BLaER1 (cell line): ENCODE measurements around the gene TWIST2.

ENCODE experiments used
- H3K27ac ChIP-seq: shearing (Covaris generic); formaldehyde crosslinking; 2 replicates; pipeline ENCODE4 v1.8.1; 2022
- H3K27me3 ChIP-seq: shearing (Covaris generic); formaldehyde crosslinking; 2 replicates; pipeline ENCODE4 v1.8.1; 2022
- H3K36me3 ChIP-seq: shearing (Covaris generic); formaldehyde crosslinking; 2 replicates; pipeline ENCODE4 v1.8.1; 2022
- H3K4me1 ChIP-seq: shearing (Covaris generic); formaldehyde crosslinking; 2 replicates; pipeline ENCODE4 v1.8.1; 2022
- H3K4me2 ChIP-seq: shearing (Covaris generic); formaldehyde crosslinking; 2 replicates; pipeline ENCODE4 v1.8.1; 2022
- H3K4me3 ChIP-seq: shearing (Covaris generic); formaldehyde crosslinking; 2 replicates; pipeline ENCODE4 v1.8.1; 2022
- H3K9ac ChIP-seq: shearing (Covaris generic); formaldehyde crosslinking; 2 replicates; pipeline ENCODE4 v1.8.1; 2022
- H3K9me3 ChIP-seq: shearing (Covaris generic); formaldehyde crosslinking; 2 replicates; pipeline ENCODE4 v1.8.1; 2022
- H4K20me1 ChIP-seq: shearing (Covaris generic); formaldehyde crosslinking; 2 replicates; pipeline ENCODE4 v1.8.1; 2022
- Cebpa-rat ChIP-seq: shearing (Covaris generic); IDR thresholded peaks from 2 replicates; pipeline ENCODE4 v1.8.1; 2022

Gene TWIST2

DNA sequence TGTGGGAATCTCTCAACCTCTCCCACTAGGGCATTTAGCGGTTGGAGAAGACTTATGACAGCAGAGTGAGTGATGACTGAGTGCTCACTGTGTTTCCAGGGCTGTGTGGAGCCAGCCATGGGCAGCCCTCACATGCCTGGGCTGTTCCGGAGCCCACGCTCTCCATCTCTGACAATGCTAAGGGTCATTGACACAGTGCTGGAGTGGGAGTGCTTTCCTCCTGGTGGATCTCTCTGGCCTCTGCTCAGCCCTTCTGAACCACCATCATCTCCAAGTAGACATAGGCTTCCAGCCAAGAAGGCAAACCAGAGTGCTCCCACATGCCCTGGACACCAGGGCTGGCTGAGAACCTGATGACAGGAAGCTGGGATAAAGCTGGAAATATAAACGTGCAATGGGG lies 33.1 kb upstream of the TWIST2 start:
- no peaks in the 10 kb centered on the region for H4K20me1 ChIP-seq
- TF ChIP-seq Cebpa-rat = no peak
- H3K27me3 ChIP-seq = no peaks in the 10 kb centered on the region
- no peak overlapping the region for H3K27ac ChIP-seq
- H3K4me3 ChIP-seq = no peak overlapping the region
- H3K36me3 ChIP-seq = no peaks in the 10 kb centered on the region
- peaks cover 29% of the 10 kb centered on the region for H3K4me1 ChIP-seq
- H3K9me3 ChIP-seq = peaks cover 7% of the 10 kb centered on the region; the same call in 1 of the 2 replicates
- no peak overlapping the region for H3K4me2 ChIP-seq
- H3K9ac ChIP-seq = no peak overlapping the region

DNA sequence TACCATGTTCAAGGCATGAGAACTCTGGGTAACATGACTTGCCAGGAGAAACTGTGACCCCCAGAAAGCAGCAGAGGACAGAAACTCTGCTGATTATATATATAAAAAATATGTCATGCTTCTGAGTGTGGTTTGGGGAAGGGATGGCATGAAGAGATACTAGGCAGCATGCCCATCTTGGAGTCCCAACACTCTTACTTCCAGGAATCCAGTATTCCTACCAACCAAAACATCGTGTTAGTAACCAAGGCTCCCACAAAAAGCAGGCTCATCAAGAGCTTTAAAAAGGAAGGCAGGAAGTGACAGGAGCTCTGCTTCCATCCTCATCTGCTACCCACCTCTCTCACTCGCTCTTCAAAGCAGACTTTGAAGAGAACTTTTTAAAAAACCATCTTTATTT lies 31.6 kb upstream of the TWIST2 start:
- Histone ChIP-seq H3K36me3 (no peaks in the 10 kb centered on the region), H3K4me3 (no peak overlapping the region), H3K27me3 (no peaks in the 10 kb centered on the region), H4K20me1 (no peaks in the 10 kb centered on the region), H3K9ac (no peak overlapping the region), H3K4me2 (no peak overlapping the region), H3K4me1 (peaks cover 29% of the 10 kb centered on the region), H3K27ac (no peak overlapping the region), H3K9me3 (0 out of 2 replicates have a peak, but pooled peaks cover under 1% of the 10 kb centered on the region)
- TF ChIP-seq Cebpa-rat = no peak

DNA sequence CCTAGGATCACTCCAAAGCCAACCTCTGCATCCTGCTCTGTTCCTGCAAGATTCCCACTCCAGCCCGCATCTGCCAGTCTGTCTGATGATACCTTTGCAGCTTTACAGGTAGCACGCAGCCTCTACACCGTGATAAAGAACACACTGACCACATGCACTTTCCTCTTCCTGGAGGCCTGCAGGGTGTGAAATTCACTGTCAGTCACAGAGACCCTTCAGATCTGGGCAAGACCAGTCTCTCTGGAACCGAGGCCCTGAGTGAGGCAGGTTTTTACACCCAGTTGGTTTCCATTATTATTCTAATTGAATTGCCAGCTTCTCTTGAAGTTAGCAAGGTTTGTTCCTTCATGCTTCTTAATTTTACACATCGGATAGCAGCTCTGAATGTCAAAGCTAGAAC lies 30.5 kb upstream of the TWIST2 start:
- H3K4me2 ChIP-seq = no peak overlapping the region
- H3K4me1 ChIP-seq = peaks cover 23% of the 10 kb centered on the region
- no peaks in the 10 kb centered on the region for H4K20me1 ChIP-seq
- H3K27me3 ChIP-seq = no peaks in the 10 kb centered on the region
- no peaks in the 10 kb centered on the region for H3K36me3 ChIP-seq
- no peak for TF ChIP-seq Cebpa-rat
- no peak overlapping the region for H3K4me3 ChIP-seq
- peaks cover 12% of the 10 kb centered on the region for H3K9me3 ChIP-seq
- no peak overlapping the region for H3K9ac ChIP-seq
- H3K27ac ChIP-seq = no peak overlapping the region

DNA sequence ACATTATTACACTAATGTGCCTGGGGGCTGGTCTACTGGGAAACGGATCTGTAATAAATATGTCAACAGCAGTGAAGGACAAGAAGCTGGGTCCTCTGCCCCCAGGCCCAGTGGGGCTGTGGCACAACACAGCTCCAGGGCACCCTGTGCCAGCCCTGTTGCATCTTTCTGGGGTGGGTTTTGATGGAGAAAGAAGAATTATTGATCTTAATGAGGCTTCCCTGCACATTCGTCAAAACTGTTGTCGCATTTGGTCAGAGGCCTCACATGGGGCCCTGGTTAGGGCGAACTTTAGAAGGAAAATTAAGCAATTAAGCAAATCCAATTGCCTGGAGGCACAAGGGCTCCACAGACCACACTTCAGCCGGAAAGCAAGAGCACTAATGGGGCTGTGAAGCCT lies 30.0 kb upstream of the TWIST2 start:
- Histone ChIP-seq H3K4me1 (peaks cover 21% of the 10 kb centered on the region), H3K4me3 (no peak overlapping the region), H3K36me3 (no peaks in the 10 kb centered on the region), H3K27ac (no peak overlapping the region), H4K20me1 (no peaks in the 10 kb centered on the region), H3K27me3 (no peaks in the 10 kb centered on the region), H3K9me3 (peaks cover 17% of the 10 kb centered on the region), H3K4me2 (peak overlapping the region; percentile 25), H3K9ac (no peak overlapping the region)
- no peak for TF ChIP-seq Cebpa-rat

DNA sequence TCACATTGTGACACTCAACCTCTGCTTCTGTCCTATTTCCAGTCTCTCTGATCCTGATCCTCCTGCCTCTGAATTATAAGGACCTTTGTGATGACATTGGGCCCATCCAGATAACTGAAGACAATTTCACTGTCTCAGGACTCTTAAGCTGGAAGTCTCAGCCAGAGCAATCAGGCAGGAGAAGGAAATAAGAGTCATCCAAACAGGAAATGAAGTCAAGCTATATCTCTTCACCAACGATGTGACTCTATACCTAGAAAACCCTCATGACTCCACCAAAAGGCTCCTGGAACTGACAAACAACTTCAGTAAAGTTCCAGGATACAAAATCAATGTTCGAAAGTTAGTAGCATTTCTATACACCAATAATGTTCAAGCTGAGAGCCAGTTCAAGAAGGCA lies 29.3 kb upstream of the TWIST2 start:
- Histone ChIP-seq H3K27me3 (no peaks in the 10 kb centered on the region), H3K4me2 (peak overlapping the region; percentile 25)

DNA sequence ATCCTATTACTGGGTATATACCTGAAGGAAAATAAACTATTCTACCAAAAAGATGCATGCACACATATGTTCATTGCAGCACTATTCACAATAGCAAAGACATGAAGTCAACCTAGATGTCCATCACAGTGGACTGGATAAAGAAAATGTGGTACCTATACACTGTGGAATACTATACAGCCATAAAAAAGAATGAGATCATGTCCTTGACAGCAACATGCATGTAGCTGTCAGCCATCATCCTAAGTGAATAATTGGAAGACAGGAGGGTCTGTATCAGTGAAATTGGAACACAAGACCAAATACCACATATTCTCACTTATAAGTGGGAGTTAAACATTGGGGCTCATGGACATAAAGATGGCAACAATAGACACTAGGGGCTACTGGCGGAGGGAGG lies 27.7 kb upstream of the TWIST2 start:
- H4K20me1 ChIP-seq = no peaks in the 10 kb centered on the region
- no peak overlapping the region for H3K4me2 ChIP-seq
- no peaks in the 10 kb centered on the region for H3K27me3 ChIP-seq
- no peak overlapping the region for H3K9ac ChIP-seq
- H3K36me3 ChIP-seq = no peaks in the 10 kb centered on the region
- H3K27ac ChIP-seq = no peak overlapping the region
- no peak for TF ChIP-seq Cebpa-rat
- no peak overlapping the region for H3K4me3 ChIP-seq
- peaks cover 9% of the 10 kb centered on the region for H3K4me1 ChIP-seq
- peaks cover 40% of the 10 kb centered on the region for H3K9me3 ChIP-seq

More for the DNA sequence above, 29.3 kb upstream of the TWIST2 start:
- TF ChIP-seq Cebpa-rat = no peak
- H3K4me3 ChIP-seq = no peak overlapping the region
- no peaks in the 10 kb centered on the region for H3K36me3 ChIP-seq
- peaks cover 23% of the 10 kb centered on the region for H3K9me3 ChIP-seq
- no peak overlapping the region for H3K9ac ChIP-seq
- H3K4me1 ChIP-seq = peaks cover 15% of the 10 kb centered on the region
- H4K20me1 ChIP-seq = no peaks in the 10 kb centered on the region
- no peak overlapping the region for H3K27ac ChIP-seq

DNA sequence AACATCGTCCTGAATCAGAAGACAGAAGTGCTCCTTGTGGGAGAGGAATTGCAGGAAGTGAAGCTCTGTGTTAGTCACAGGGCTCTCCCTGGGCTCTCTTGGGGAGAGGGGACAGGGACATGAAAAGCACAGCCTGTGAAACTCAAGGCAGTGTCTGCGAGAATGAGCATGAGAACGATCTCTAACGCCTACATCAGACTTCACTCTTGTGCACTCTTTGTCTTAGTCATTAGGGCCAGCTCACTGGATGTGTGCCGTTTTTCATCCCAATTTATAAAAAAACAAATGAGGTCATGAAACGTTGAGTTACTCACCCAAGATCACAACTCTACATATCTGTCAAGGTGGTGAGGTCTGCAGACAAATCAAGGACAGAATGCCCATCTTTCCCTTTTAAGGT lies 27.0 kb upstream of the TWIST2 start:
- H3K27me3 ChIP-seq = no peaks in the 10 kb centered on the region
- no peak overlapping the region for H3K4me2 ChIP-seq

DNA sequence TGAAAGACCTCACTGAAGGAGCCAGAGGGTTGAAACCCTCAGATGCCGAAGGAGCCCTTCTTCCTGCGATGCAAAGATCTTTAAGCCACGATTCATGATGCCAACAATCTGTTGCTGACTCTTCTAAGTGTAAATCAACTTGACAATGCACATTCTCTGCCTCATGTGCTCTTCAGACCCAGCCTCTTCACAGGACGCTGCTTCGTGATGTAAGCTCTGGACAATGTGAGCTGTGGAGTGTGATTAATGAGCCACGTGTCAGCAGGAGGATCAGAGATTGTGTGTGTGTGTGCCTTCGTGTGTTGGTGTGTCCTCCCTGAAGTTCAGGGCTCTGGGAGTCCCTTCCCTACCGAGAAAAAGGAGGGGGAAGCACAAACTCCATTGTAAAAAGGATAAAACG lies 26.5 kb upstream of the TWIST2 start:
- no peak for TF ChIP-seq Cebpa-rat
- Histone ChIP-seq H3K4me3 (no peak overlapping the region), H3K9ac (no peak overlapping the region), H3K27ac (no peak overlapping the region), H4K20me1 (no peaks in the 10 kb centered on the region), H3K4me1 (peaks cover 9% of the 10 kb centered on the region), H3K27me3 (no peaks in the 10 kb centered on the region), H3K36me3 (no peaks in the 10 kb centered on the region), H3K4me2 (no peak overlapping the region), H3K9me3 (peaks cover 43% of the 10 kb centered on the region)

More for the DNA sequence above, 27.0 kb upstream of the TWIST2 start:
- no peak overlapping the region for H3K27ac ChIP-seq
- no peak for TF ChIP-seq Cebpa-rat
- H3K4me3 ChIP-seq = no peak overlapping the region
- peaks cover 43% of the 10 kb centered on the region for H3K9me3 ChIP-seq
- no peak overlapping the region for H3K9ac ChIP-seq
- no peaks in the 10 kb centered on the region for H4K20me1 ChIP-seq
- peaks cover 9% of the 10 kb centered on the region for H3K4me1 ChIP-seq
- no peaks in the 10 kb centered on the region for H3K36me3 ChIP-seq

DNA sequence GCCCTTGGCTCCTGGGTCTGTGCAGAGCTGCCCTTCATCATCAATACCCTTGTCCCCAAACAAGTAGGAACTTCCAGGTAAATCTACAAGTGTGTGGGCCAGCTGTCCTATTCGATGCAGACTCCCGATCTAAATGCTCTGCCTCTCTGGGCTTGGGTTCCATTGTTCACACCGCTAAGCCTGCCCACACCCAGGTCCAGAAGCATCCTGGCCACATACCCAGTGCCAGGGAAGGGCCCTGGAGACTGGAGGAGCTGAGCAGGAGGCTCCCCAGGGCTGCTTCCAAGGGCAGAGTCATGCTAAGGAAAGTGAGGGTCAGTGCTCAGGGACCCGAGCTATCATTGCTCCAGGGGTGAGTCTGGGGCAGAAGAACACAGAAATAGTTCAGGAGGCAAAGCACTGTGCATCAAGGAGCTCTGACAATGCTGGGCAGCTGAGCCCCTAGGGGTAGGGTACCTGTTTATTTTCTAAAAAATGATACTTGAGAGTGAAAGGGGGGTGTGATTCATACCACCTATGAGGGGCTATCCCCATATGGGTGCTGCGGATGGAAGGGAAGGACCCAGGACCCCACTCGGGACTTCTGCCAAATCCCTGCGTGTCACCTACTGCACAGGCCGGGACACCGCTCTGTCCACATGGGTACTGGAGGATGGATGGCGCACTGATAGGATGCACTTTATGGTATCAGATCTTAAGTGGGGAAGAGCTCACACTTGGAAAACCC lies 25.8 kb upstream of the TWIST2 start:
- Histone ChIP-seq H3K4me2 (no peak overlapping the region), H3K4me1 (peaks cover 9% of the 10 kb centered on the region), H3K9me3 (peaks cover 43% of the 10 kb centered on the region), H3K4me3 (no peak overlapping the region), H3K27ac (no peak overlapping the region), H3K36me3 (no peaks in the 10 kb centered on the region), H4K20me1 (no peaks in the 10 kb centered on the region), H3K27me3 (no peaks in the 10 kb centered on the region), H3K9ac (no peak overlapping the region)
- no peak for TF ChIP-seq Cebpa-rat

DNA sequence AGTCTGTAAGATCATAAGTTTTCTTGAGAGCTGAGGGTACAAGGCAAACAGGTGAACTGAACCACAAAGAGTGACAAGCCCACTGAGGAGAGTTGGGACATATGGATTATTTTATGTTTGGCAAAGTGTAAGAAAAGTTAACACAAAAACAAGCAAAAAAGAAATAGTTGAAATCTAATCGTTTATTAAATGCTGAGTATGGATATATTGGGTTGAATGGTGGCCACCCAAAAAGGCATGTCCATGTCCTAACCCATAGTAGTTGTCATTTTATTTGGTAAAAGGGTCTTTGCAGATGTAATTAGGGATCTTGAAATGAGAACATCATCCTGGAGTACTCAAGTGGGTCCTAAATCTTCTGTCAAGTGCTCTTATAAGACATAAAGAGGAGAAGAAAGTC lies 24.9 kb upstream of the TWIST2 start:
- TF ChIP-seq Cebpa-rat = no peak
- no peaks in the 10 kb centered on the region for H3K36me3 ChIP-seq
- no peaks in the 10 kb centered on the region for H3K27me3 ChIP-seq
- peaks cover 7% of the 10 kb centered on the region for H3K4me1 ChIP-seq
- no peak overlapping the region for H3K9ac ChIP-seq
- H3K9me3 ChIP-seq = peaks cover 43% of the 10 kb centered on the region
- H3K4me3 ChIP-seq = no peak overlapping the region
- H3K4me2 ChIP-seq = no peak overlapping the region
- H4K20me1 ChIP-seq = no peaks in the 10 kb centered on the region
- no peak overlapping the region for H3K27ac ChIP-seq

DNA sequence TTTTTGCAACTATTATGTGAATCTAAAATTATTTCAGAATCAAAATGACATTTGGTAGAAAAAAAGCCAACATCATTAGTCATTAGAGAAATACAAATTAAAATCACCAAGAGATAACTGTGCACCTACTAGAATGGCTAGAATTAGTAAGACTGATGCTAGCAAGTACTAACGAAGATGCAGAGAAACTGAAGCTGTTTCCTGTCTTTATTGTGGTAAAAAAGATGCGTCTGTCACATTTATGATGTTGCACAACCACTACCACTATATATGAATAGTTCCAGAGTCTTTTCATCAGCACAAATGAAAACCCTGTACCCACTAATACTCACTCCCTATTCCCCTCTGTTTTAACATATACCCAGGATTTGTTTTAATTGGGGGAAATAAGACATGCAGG lies 16.7 kb upstream of the TWIST2 start:
- Histone ChIP-seq H3K4me2 (no peak overlapping the region), H3K9me3 (no peaks in the 10 kb centered on the region)
- peak; percentile 42; the same call in 1 of the 2 replicates for TF ChIP-seq Cebpa-rat

More for the DNA sequence above, 16.7 kb upstream of the TWIST2 start:
- H3K27me3 ChIP-seq = no peaks in the 10 kb centered on the region
- no peaks in the 10 kb centered on the region for H3K36me3 ChIP-seq
- no peaks in the 10 kb centered on the region for H3K4me1 ChIP-seq
- H4K20me1 ChIP-seq = no peaks in the 10 kb centered on the region
- no peak overlapping the region for H3K4me3 ChIP-seq
- no peak overlapping the region for H3K9ac ChIP-seq
- no peak overlapping the region for H3K27ac ChIP-seq
